Gastrocnemius medialis (tissue), 4 donors: ENCODE measurements around the gene PRIM2.
"Not testable (repeated sequence)": the region's sequence is repeated elsewhere in the genome, so short reads cannot be mapped to it uniquely, and the experiment has no call there.

Source experiments
- POLR2A ChIP-seq, 2 donors: fragments of 450-650 bp; IDR thresholded peaks; one replicate each; pipeline ENCODE4 v1.6.1; 2017; ENCODE audit warnings: antibody characterized with exemption in 2 of 2, mild to moderate bottlenecking in 2 of 2, moderate library complexity in 2 of 2
- TF ChIP-seq, protein P1 (sequence below), 5 experiments: fragments of 450-650 bp in 3 of 5; fragments of 200-600 bp in 2 of 5; sonication (generic) in 2 of 5; IDR thresholded peaks in 4 of 5; conservative IDR thresholded peaks in 1 of 5; 1 replicate in 4 of 5; 2 replicates in 1 of 5; pipeline ENCODE4 v1.5.1; 2016 to 2019; ENCODE audit warnings: antibody characterized with exemption in 5 of 5, mild to moderate bottlenecking in 3 of 5, moderate library complexity in 3 of 5

DNA sequence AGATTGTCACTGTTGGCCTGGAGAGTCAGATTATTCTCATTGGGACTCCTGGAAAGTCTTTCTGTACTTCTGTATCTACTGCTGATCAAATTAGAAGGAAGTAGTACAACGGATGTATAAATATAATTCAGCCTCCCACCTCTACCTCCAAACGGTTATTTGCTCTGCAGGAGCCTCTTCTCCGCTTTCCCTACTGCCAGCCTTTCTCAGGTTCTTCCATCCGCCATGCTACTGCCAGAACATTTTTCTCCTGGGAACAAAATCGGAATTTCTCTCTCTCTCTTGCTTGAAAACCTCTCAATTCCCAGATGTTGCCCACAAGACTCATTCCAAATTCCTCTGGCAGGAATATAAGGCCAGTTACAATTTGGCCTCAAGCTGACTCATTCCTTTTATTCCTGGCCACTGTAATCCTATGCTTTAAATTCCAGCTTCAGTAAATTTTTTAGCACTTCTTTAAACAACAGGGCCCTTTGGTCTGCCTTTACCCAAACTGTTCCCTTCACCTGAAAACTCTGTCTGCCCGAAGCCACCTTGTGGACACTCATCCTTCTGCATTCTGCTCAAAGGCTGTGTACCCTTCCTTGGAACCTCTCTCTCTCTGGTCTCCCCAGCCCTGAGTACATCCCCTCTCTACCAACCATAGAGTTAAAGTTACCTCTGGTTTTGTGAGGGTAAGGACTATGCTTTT, 354.7 kb downstream of the PRIM2 start:
- TF ChIP-seq, protein P1, sequence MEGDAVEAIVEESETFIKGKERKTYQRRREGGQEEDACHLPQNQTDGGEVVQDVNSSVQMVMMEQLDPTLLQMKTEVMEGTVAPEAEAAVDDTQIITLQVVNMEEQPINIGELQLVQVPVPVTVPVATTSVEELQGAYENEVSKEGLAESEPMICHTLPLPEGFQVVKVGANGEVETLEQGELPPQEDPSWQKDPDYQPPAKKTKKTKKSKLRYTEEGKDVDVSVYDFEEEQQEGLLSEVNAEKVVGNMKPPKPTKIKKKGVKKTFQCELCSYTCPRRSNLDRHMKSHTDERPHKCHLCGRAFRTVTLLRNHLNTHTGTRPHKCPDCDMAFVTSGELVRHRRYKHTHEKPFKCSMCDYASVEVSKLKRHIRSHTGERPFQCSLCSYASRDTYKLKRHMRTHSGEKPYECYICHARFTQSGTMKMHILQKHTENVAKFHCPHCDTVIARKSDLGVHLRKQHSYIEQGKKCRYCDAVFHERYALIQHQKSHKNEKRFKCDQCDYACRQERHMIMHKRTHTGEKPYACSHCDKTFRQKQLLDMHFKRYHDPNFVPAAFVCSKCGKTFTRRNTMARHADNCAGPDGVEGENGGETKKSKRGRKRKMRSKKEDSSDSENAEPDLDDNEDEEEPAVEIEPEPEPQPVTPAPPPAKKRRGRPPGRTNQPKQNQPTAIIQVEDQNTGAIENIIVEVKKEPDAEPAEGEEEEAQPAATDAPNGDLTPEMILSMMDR (IDR thresholded peaks at IDR 0.05 in 4 of 5, conservative IDR thresholded peaks at IDR 0.05 in 1 of 5), result not testable (repeated sequence)
- not testable (repeated sequence) for TF ChIP-seq POLR2A (IDR thresholded peaks at IDR 0.05)
